Activated CD8-positive, alpha-beta T cell treated with anti-CD3 and anti-CD28 coated beads for 36 hours (primary cell): ENCODE measurements around the gene SLC6A2. TPM values are rescaled to one million over a fixed set of nuclear protein-coding genes. Genes with fewer than 3 reads are reported as not detected.

Source experiments
- ATAC-seq: fragments of 200-7000 bp; cut with Tn5 transposase; one replicate; pipeline ENCODE4 v1.10.0; 2021; ENCODE audit warnings: mild to moderate bottlenecking, moderate library complexity
- CTCF ChIA-PET: fragments of 350-600 bp; sonication (Branson Sonifier 250); formaldehyde crosslinking; loops from one replicate; lab custom pipeline; 2021; ENCODE audit warnings: antibody characterized with exemption; lab: Charles Lee
- POLR2A ChIA-PET: fragments of 350-600 bp; sonication (Branson Sonifier 250); formaldehyde crosslinking; loops from one replicate; lab custom pipeline; 2021; ENCODE audit warnings: antibody characterized with exemption; lab: Charles Lee
- DNase-seq: peaks from one replicate; pipeline ENCODE4 v3.0.0-alpha.2; 2020
- H3K27ac Mint-ChIP-seq: one replicate; pipeline ENCODE4 v1.8.0; 2021; ENCODE audit warnings: mild to moderate bottlenecking, mixed read lengths
- H3K27me3 Mint-ChIP-seq: one replicate; pipeline ENCODE4 v1.8.0; 2021; ENCODE audit warnings: mixed read lengths
- H3K36me3 Mint-ChIP-seq: one replicate; pipeline ENCODE4 v1.8.0; 2021; ENCODE audit warnings: low read depth, mixed read lengths
- H3K4me1 Mint-ChIP-seq: one replicate; pipeline ENCODE4 v1.8.0; 2021; ENCODE audit warnings: low read depth, mixed read lengths
- H3K4me3 Mint-ChIP-seq: one replicate; pipeline ENCODE4 v1.8.0; 2021; ENCODE audit warnings: mild to moderate bottlenecking, moderate library complexity, mixed read lengths
- H3K9me3 Mint-ChIP-seq: one replicate; pipeline ENCODE4 v1.8.0; 2021; ENCODE audit warnings: mixed read lengths
- CTCF ChIP-seq: fragments of 200-600 bp; IDR thresholded peaks from one replicate; pipeline ENCODE4 v1.8.0; 2022; ENCODE audit warnings: antibody characterized with exemption, mild to moderate bottlenecking
- intact Hi-C: fragments of 100-400 bp; cut with micrococcal nuclease; formaldehyde crosslinking; loops from one replicate; pipeline ENCODE4 v1.10.0; 2022
- total RNA-seq, 2 experiments: library from RNA; stranded (reverse); gene quantifications; one replicate each; pipeline ENCODE4 v1.2.3, GENCODE V29; 2021

SLC6A2 gene
- total RNA-seq, 2 experiments from 2014 or later: not detected

DNA sequence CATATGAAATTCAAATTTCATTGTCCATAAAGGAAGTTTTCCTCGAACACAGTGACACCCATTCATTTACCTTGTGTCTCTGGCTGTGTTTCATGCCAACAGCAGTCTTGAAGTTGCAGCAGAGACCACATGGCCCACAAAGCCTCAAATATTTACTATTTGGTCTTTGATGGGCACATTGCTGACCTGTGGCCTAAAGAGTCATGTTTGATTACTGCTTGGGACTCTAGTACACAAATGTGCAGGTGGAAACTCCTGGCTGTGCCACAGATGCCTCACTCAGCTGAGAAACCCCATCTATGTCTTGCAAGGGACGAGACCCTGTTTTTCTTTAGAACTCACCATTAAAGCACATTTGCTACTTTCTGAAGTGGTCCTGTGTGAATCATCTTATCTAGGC, 76.7 kb downstream of the SLC6A2 start:
- POLR2A ChIA-PET: interaction anchor here (0.8 kb wide), 1 partner anchor 654 kb away, joined by 3 read pairs; no protein-coding TSS in a partner anchor
- CTCF ChIA-PET: no interaction called here
- no peak overlapping the region for H3K4me3 Mint-ChIP-seq
- H3K36me3 Mint-ChIP-seq: no peaks in the 10 kb centered on the region
- intact Hi-C loops: no loop called here
- peaks cover 12% of the 10 kb centered on the region for H3K27me3 Mint-ChIP-seq
- DNase-seq (no peak), ATAC-seq (no peak)
- no peak overlapping the region for H3K27ac Mint-ChIP-seq
- H3K4me1 Mint-ChIP-seq: no peaks in the 10 kb centered on the region
- H3K9me3 Mint-ChIP-seq: no peaks in the 10 kb centered on the region
- TF ChIP-seq CTCF: no peak

DNA sequence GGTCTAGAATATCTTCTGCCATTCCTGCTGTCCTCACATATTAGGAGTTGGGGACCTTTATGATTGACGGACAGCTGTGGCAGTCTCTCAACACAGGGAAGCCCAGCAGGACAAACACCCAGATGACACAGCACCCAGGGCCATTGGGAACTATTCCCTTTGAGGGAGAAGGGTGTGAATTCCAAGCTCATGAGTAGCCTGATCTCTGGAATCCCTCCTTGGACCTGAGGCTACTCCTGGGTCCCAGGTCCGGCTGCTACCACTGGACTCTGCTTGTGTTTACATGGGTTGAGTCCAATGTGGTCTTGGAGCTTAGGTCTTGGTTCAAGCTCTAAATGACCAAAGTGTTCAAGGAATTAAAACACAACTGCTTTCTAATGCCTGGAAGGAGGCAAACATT, 78.9 kb downstream of the SLC6A2 start:
- ChIA-PET POLR2A (no interaction called here), CTCF (interaction anchor here (1.7 kb wide), 1 partner anchor 270 kb away, joined by 5 read pairs; no protein-coding TSS in a partner anchor)
- Mint-ChIP-seq H3K4me1 (no peaks in the 10 kb centered on the region), H3K36me3 (no peaks in the 10 kb centered on the region), H3K27ac (no peak overlapping the region), H3K27me3 (peaks cover 12% of the 10 kb centered on the region), H3K9me3 (no peaks in the 10 kb centered on the region), H3K4me3 (no peak overlapping the region)
- ATAC-seq (no peak), DNase-seq (no peak)
- TF ChIP-seq CTCF: no peak
- intact Hi-C loops: no loop called here

- TF ChIP-seq CTCF: no peak
- ATAC-seq (no peak), DNase-seq (no peak)
- CTCF ChIA-PET: interaction anchor here (1.7 kb wide), 1 partner anchor 270 kb away, joined by 5 read pairs; no protein-coding TSS in a partner anchor
- no peaks in the 10 kb centered on the region for H3K4me1 Mint-ChIP-seq
- no peak overlapping the region for H3K27ac Mint-ChIP-seq
- no peaks in the 10 kb centered on the region for H3K9me3 Mint-ChIP-seq
- no peak overlapping the region for H3K4me3 Mint-ChIP-seq
- no peaks in the 10 kb centered on the region for H3K36me3 Mint-ChIP-seq
- peaks cover 12% of the 10 kb centered on the region for H3K27me3 Mint-ChIP-seq
- POLR2A ChIA-PET: no interaction called here
- intact Hi-C loops: no loop called here
Observed at GRCh38 chr16:55735120-55735781, 79.5 kb downstream of the SLC6A2 start.

DNA sequence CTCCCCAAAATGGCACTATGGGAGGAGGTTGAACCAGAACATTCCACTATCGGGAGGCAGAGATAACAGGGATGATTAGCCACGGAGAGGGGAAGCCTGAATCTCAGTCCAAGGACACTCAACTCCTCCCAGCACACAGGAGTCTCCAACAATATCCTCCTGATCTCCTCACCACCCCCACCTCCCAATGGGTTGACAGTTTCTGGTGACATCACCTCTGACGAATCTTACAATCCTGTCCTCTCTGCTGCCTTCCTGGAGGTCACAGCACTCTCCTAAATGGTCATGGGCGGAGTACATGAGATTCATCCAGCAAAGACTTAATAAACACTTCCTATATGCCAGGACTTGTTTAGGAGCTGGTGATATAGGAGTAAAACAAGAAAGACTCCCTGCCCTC, 80.9 kb downstream of the SLC6A2 start:
- Mint-ChIP-seq H3K27ac (no peak overlapping the region), H3K4me3 (no peak overlapping the region), H3K36me3 (no peaks in the 10 kb centered on the region), H3K27me3 (peaks cover 9% of the 10 kb centered on the region), H3K4me1 (no peaks in the 10 kb centered on the region), H3K9me3 (no peaks in the 10 kb centered on the region)
- DNase-seq (no peak), ATAC-seq (no peak)
- no peak for TF ChIP-seq CTCF
- intact Hi-C loops: no loop called here
- CTCF ChIA-PET: no interaction called here
- POLR2A ChIA-PET: no interaction called here

DNA sequence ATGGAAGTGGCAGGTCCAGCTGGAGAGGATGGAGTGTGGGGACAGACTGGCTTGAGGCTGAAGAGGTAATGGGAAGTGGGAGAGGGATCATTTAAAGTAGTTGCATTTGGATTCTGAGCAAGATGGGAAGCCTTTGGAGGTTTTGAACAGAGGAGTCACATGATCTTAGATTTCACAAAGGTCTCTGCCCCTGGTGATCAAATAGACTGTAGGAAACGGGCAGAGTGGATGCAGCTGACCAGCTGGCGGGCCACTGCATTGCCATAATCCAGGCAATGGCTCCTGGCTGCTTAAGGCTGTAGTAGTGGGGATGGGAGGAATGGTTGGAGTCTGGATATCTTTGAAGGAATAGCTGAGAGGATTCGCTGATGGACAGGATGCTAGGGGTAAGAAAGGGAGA, 81.5 kb downstream of the SLC6A2 start:
- ChIA-PET POLR2A (no interaction called here), CTCF (no interaction called here)
- no peaks in the 10 kb centered on the region for H3K9me3 Mint-ChIP-seq
- no peaks in the 10 kb centered on the region for H3K36me3 Mint-ChIP-seq
- H3K27me3 Mint-ChIP-seq: peaks cover 9% of the 10 kb centered on the region
- TF ChIP-seq CTCF: no peak
- no peaks in the 10 kb centered on the region for H3K4me1 Mint-ChIP-seq
- intact Hi-C loops: no loop called here
- no peak for ATAC-seq
- no peak for DNase-seq
- no peak overlapping the region for H3K27ac Mint-ChIP-seq
- H3K4me3 Mint-ChIP-seq: no peak overlapping the region
